Skin epidermis (tissue), 12 donors: ENCODE results near the gene ARHGEF19.
A peak's percentile ranks its signal among the peaks of the same experiment; 100 is the strongest.

ENCODE experiments used
- H3K27ac ChIP-seq, 21 experiments: fragments of 200-600 bp; sonication (generic) in 11 of 21; one replicate each; pipeline ENCODE4 v1.5.0; 2020; ENCODE audit warnings: mild to moderate bottlenecking in 3 of 21, inconsistent platforms in 2 of 21, moderate library complexity in 2 of 21
- H3K4me3 ChIP-seq, 7 experiments: fragments of 200-600 bp; sonication (generic) in 2 of 7; one replicate each; pipeline ENCODE4 v1.5.0; 2020; ENCODE audit warnings: inconsistent platforms in 2 of 7, mild to moderate bottlenecking in 2 of 7, moderate library complexity in 1 of 7

ARHGEF19 gene

DNA sequence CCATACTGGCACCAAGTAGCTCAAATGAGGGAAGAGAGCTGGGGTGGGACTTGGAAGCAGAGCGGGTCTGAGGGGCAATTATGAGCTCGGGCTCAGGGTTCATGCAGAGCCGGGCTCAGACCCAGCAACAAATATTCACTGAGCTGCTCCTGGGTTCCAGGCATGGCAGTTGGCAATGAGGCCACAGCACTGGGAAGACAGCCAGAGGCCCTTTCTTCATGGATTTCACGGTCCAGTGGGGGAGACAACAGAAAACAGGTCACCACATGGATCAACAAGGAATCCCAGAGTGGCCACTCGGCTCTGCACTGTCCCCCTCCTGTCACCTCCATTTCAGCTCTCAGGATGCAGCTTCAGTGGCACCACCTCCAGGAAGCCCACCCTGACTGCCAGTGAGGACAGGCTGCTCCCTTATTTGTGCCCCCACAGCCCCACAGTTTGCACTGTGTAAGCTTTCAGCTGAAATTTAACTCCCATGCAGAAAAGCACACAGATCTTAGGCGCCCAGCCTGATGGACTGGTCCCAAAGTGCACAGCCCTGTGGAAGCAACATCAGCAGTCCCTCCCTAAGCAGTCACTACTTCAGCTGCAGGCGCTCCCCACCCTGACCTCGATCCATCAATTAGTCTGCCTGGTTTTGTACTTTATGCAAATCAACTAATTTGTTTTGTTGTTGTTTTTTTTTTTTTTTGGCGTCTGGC lies 22.4 kb downstream of the ARHGEF19 start:
- peak overlapping the region in 15 of 21 experiments; percentile 10 to 78 (median 51) for H3K27ac ChIP-seq

DNA sequence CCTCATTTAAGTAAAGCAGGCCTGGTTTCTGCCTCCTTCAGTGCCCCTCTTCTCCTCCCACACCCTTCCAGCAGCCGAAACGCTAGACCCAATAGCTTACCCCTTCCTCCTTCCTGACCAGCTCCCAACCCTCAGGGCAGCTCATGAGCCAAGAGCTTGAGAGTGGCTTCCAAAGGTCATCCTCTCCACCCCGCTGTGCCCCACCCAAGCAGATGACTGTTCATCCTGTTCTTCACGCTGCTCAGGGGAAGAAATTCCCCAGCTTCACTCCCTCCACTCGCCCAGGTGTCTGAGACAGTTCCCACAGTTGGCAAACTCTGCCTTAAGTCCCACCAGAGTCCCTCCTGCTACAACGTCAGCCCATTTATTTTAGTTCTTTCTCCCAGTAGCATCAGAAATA lies 23.4 kb downstream of the ARHGEF19 start:
- Histone ChIP-seq H3K27ac (peak overlapping the region in 16 of 21 experiments; percentile 26 to 78 (median 58)), H3K4me3 (no peak overlapping the region)

More for the DNA sequence above, 22.4 kb downstream of the ARHGEF19 start:
- no peak overlapping the region for H3K4me3 ChIP-seq

DNA sequence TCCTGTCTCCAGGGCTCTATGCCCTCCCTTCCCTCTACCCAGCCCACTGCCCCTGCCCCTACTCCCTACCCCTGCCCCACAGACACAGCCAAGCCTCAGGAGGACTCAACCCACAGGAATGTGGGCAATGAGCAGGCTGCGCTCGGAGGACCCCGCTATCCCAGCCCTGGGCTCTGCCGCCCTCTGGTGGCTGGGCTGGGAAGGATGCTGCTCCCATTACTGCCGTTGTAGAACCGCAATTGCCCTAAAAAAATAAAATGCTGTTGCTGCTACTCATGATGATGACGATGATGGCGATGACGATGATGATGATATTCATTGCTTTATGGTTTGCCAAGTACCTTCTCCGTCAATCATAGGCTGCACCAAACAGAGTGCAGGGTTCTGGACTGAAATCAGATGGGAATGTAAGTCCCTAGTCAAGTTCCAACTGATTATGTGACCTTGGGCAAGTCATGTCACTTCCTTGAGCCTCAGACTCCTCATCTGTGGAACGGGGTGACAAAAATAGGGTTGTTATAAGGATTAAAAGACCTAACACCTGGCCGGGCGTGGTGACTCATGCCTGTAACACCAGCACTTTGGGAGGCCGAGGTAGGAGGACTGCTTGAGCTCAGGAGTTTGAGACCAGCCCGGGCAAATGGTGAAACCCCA lies 24.6 kb downstream of the ARHGEF19 start:
- Histone ChIP-seq H3K27ac (peak overlapping the region in 5 of 21 experiments; percentile 3 to 71 (median 24)), H3K4me3 (no peak overlapping the region)

DNA sequence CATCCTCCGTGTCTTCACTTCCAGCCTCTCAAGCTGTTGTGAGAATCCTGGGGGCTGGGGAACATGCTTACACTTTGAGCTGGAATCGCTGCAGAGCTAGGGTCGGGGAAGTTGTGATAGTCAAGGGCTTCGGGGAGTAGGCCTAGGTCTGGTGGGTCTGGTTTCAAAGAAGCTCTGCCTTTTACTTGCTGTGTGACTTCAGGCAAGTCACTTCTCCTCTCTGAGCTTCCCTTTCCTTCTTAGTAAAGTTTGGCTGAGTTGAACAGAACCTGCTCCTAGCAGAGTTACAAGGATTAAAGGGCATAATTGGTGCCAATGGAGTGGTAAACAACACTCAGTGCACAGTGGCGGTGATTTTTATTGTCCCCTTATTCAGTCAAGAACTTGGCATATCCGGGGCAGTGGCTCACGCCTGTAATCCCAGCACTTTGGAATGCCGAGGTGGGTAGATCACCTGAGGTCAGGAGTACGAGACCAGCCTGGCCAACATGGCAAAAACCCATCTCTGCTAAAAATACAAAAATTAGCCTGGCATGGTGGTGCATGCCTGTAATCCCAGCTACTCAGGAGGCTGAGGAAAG lies 25.7 kb downstream of the ARHGEF19 start:
- H3K4me3 ChIP-seq: no peak overlapping the region
- H3K27ac ChIP-seq: peak overlapping the region in 1 of 21 experiments; percentile 7

DNA sequence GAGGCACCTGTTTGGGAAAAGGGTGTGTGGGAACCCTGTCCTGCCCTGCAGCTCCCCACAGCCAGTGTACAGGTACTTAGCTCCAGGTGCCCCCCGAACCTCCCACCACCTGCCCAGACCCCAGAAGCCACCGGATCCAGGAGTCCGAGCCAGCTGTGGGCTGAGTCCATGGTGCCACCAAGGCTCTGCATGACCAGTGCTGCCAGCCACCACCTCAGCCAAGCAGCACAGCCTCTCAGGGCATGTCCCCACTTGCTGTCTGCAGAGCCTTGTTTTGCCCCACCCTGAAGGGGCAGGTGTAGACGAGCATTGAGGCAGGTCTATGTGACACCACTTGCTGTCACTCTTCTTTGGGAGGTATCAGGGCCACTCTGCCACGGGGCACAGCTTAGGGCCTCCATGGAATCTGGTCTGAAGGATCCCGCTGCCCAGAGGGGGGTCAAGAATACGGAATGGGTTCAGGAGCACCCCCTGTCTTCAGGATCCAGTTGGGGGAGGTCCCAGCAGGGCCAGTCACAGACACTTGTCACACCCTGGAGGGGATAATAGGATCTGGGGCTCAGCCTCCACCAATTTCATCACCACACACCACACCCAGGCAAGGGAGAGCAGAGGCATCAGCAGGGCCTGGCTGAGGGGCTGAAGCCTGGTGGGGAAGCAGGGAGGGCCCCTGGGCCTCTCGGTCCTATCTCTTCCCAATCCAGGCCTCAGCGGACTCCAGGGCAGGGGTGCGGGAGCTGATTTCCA lies 27.7 kb downstream of the ARHGEF19 start:
- H3K27ac ChIP-seq: peak overlapping the region in 18 of 21 experiments; percentile 6 to 85 (median 64)
- H3K4me3 ChIP-seq: no peak overlapping the region

DNA sequence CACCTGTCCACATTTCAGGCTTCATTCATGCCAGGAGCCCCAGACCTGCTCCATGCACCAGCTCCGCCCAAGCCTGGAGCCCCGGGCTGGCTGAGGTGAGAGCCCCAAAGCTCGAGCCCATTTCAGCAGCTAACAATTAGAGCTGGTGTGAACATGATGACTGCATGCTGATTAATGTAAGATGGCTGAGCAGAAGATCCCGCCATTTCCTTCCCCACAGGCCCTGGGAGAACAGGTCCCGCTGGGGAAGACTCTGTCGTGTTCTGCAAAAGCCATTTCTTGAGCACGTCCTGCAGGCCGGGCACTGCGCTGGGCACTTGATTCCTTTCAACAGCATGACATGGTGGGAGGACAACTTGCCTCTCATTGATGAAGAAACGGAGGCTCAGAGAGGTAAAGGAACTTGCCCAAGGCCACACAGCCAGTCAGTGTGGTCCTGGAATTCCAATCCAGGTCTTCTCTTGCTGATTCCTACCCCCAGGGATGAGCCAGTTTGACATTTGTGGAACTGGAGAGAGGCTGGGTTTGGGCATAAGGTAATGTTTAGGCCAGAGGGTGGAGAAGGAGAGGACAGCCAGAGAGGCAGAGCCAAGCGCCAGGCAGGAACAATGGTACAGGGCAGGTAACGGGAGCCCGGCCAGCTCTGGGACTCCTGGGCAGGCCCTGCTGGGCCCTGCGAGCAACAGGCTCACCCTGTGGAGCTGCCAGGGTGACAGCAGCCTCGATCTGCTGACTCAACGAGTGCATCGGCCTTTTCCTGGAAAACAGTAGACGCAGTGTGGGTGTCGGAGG lies 28.5 kb downstream of the ARHGEF19 start:
- Histone ChIP-seq H3K27ac (peak overlapping the region in 18 of 21 experiments; percentile 6 to 85 (median 64)), H3K4me3 (no peak overlapping the region)

DNA sequence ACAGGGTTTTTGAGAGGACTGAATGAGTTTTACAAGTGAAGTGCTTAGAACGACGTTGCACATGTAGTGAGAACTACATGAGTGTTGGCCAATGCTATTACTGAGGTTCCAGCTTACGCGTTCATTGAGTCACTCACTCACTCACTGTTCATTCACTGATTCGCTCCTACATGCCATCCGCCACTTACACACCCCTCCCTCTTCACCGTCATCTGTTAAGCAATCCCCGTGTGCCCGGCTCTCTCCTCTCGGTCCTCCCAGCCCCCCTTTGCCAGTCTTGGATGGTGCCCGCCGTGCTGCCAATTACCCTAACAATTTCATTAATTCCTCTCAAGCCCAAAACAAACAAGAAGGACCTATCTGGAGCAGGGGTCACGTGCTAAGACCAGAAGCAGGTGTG lies 29.3 kb downstream of the ARHGEF19 start:
- Histone ChIP-seq H3K27ac (peak overlapping the region in 18 of 21 experiments; percentile 1 to 85 (median 64)), H3K4me3 (no peak overlapping the region)

DNA sequence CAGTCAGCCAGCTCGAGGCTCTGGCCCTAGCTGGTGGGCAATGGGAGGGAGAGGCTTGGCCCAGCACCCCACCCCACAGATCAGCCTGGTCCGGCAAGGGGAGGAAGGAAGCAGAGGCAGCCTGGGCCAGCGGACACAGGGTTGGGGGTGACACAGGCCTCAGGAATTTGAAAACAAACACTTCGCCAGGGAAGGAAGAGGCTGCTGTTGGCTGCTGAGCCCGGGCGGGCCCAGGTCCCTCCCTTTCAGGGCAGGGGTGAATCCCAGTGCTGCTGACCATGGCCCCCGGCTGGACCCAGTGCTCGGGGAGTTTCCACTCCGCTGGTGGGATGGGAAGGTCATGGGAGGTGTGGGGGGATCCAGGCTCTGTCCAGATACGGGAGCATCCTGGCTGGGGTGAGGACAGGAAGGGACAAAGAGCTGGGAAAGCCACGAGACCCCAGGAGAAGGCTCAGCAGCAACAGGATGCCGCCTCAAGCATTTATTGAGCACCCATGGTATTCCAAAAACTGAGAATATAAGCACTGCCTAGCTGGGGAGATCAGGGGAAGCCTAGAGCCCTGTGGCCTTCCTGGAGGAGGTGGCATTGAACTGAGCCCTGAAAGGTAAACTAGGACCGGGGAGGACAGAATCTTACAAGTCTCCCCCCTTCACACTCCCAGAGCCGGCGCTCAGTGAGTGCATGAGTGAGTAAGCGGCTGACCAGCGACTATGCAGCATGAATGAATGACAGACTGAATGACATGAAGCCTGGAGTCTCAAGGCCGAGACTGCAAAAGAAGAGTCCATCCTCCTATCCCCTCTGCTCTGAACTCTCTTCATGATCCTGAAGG lies 30.3 kb downstream of the ARHGEF19 start:
- Histone ChIP-seq H3K27ac (peak overlapping the region in 19 of 21 experiments; percentile 11 to 91 (median 71)), H3K4me3 (no peak overlapping the region)

DNA sequence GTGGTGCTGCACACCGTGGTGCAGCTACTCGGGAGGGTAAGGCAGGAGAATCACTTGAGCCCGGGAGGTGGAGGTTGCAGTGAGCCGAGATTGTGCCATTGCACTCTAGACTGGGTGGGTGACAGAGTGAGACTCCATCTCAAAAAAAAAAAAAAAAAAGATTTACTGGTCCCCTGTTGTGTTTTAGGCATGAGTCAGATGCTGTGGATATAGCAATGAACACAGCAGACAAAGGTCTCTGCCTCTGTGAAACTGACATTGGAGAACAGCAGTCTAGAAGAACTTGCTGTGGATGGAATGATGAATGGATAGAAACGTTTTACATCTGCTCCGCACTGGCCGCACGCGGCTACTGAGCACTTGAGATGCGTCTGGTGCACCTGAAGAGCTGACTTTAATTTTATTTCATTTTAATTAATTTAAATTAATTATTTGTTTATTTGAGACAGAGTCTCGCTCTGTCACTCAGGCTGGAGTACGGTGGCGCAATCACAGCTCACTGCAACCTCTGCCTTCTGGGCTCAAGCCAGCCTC lies 32.1 kb downstream of the ARHGEF19 start:
- Histone ChIP-seq H3K4me3 (no peak overlapping the region), H3K27ac (peak overlapping the region in 2 of 21 experiments; percentile 78 to 82)

DNA sequence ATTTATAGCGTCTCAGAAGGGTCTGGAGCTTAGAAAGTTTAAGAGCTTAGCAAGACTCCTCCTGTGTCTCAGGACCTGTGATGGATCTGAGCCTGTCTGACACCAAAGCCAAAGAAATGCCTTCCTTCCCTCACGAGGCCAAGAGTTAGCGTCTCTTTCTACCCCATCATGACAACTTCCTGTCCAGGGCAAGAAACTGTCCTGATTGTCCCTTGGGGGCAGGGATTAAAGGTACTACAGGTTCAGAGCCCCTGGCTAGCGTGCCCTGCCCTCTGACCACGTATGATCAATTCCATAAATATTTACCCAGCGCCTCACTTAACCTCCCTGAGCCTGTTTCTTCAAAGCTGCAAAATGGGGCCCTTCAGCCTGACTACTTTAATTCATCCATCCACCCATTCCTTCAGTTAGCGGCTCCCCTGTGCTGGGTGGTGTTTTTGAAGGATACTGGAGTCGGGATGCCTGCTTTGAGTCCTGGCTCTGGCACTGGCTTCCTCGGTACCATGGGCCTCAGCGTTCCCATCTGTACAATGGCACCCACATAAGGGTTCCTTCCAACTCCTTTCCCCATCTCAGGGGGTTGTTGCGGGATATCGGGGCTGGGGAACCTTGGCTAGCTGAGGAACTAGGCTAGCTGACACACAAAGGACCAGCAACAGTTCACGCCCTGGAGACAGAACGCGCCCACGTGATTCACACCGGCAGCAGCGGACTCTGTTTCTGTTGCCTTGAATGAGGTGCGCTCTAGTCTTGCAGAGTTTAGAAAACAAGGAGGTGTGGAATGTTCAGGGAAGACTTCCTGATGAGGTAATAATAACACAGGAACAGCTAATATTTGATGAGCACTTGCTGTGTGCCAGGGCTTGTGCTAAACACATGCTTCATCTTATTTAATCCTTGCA lies 33.6 kb downstream of the ARHGEF19 start:
- H3K27ac ChIP-seq: peak overlapping the region in 3 of 21 experiments; percentile 24 to 31 (median 26)
- no peak overlapping the region for H3K4me3 ChIP-seq

DNA sequence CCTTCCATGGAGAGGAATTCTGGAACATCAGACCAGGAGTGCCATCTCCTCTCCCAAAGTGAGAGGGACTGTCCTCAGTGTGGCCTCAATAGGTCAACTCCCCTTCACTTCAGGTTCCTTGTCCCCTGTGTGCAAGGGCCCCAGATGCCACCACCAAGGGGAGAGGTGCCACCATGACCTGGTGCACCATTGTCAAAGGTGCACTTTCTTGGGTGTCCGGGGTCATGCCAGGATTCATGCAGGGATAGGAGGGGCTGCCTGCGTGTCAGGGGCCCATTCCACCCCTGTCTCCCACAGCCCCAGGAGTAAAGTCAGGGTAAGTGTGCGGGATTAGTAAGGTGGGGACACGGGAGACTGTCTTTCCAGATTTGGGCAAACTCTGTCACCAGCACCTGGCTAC lies 35.1 kb downstream of the ARHGEF19 start:
- no peak overlapping the region for H3K4me3 ChIP-seq
- peak overlapping the region in 5 of 21 experiments; percentile 19 to 77 (median 73) for H3K27ac ChIP-seq

DNA sequence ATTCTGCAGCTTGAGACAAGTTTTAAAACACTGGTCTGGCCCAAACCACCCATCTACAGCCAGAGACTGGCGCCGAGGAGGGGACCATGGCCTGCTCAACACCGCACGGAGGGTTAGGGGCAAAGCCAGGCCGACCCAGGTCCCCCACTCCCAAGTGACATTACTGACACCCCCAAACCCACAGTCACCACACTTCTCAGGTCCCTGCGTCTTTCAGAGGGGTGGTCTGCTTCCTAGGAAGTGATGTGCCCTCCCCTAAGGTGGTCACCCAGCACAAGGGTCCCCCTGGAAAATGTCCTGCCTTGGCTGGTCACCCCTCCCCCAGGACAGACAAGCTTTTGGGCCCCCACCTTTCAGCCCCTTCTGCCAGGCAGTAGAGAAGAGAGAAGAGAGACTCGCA lies 35.8 kb downstream of the ARHGEF19 start:
- Histone ChIP-seq H3K4me3 (no peak overlapping the region), H3K27ac (peak overlapping the region in 17 of 21 experiments; percentile 19 to 81 (median 61))

DNA sequence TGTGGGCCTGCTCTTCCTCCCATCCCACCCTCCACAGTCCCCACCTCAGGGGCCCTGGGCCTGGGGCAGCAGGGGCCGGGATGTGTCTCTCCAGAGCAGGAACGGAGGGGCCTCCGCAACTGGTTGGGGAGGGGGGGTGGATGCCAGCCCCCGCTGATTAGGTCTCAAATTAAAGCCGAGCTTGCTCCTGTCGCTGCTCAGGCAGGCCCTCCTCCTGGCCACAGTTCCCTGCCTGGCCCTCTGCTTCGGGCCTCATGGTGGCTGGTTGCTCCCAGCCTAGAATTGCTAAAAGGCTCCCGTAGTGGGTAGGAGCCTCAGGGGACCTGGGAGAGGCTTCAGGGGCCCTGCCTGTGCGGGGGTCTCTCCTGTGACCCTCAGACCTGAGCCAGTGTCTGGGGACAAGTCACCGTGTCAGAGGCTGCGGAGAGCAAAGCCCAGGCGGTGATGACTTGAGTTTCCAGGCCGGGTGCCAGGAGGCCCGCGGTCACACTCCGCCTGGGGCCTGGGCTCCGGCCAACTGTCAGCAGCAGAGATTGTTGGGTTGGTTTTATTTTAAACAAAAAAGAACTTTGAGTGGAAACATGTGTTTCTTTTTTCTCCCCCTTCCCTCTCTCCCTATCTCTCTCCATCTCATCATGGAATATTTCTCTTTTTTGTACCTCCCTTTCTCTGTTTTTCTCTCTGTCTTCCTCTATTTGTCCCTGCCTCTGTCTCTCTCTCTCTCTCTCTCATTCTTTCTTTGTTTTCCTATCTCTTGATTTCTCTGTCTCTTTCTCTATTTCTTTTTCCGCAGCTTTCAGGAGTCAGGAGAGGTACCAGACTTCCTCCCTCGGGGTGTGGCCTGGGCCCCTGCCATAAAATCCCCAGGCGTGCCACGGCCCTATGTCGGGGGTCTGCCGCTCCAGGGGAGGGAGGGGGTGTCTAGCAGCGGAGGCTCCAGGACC lies 36.6 kb downstream of the ARHGEF19 start:
- H3K4me3 ChIP-seq: no peak overlapping the region
- H3K27ac ChIP-seq: peak overlapping the region in 19 of 21 experiments; percentile 27 to 81 (median 65)

DNA sequence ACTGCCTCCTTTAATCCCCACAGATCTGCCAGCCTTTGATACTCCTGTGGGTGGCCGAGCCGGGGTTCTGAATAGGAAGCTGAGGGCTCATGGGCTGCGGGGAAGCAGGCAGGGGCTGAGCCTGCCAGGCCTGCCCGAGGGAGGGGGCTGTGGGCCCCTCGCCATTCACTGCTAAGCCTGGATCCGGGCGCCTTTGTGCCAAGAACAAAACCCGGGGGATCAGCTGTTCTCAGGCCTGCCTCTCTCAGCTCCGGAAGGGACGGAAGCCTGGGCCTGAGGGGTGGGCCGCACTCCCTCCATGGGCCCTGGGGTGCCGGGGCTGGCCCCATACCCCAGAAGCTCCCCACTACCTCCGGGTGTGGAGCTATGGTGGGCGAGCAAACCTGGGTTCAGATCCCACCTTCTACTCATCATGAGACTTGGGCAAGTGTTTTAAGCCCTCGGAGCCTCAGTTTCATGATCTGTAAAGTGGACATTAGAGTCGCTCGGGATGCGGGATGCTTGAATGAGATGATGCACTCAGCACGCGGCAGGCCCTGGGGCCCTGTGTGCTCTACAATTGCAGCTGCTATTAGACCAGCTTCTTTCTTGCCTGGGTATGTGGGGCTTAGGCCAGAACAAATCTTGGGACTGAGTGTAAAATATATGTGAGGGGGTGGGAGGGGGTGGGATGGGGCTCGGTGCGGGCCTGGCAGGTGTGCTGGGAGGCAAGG lies 37.4 kb downstream of the ARHGEF19 start:
- Histone ChIP-seq H3K4me3 (no peak overlapping the region), H3K27ac (peak overlapping the region in 17 of 21 experiments; percentile 27 to 77 (median 65))

DNA sequence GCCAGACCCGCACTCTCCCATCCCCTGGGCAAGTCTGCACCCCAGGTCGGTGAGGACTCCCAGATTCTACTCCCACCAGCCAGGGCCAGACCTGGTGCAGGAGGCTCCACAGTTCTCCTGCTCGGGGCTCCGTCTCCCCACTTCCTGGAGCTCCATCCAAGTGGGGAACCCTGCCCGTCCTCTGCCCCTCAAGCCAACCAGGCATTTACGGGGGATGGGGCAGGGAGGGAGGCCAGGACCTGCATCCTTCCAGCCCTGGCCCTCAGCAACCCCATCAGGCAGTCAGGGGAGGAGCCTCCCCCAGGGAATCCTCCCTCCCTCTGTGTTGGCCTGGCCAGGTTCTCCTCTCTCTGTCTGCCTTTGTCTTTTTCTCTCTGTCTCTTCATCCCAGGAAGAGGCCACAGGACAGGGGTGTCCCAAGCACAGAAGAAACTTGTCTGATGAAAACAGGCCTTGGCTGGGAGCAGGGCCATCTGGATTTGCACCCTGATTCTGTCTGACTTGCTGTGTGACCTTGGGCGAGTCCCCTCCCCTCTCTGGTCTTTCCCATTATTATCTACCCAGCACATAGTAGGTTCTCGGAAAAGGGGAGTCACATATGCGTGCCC lies 38.1 kb downstream of the ARHGEF19 start:
- H3K4me3 ChIP-seq: no peak overlapping the region
- peak overlapping the region in 13 of 21 experiments; percentile 10 to 79 (median 73) for H3K27ac ChIP-seq
